PC-9 (cell line): ENCODE results near the gene C1orf74. TPM values are rescaled to one million over a fixed set of nuclear protein-coding genes. Genes with fewer than 3 reads are reported as not detected.
A peak's percentile ranks its signal among the peaks of the same experiment; 100 is the strongest.

Experiments used
- BruUV-seq: library from RNA; stranded (reverse); fragments of 400-500 nt; replicated peaks from 2 replicates; lab custom pipeline; 2021; lab: Mats Ljungman, UMichigan
- CTCF ChIA-PET: fragments of 300-600 bp; sonication (Branson Sonifier 250); formaldehyde crosslinking; loops from one replicate; lab custom pipeline; 2022; ENCODE audit warnings: antibody characterized with exemption; lab: Charles Lee
- POLR2A ChIA-PET: fragments of 300-600 bp; sonication (Branson Sonifier 250); formaldehyde crosslinking; loops from one replicate; lab custom pipeline; 2022; ENCODE audit warnings: antibody characterized with exemption; ENCODE audit not compliant: unreplicated experiment; lab: Charles Lee
- DNase-seq, 2 experiments: peaks; one replicate each; pipeline versions ENCODE4 v3.0.0 to v3.0.0-alpha.2; 2015 to 2022; ENCODE audit warnings: mixed read lengths in 1 of 2
- H2AFZ ChIP-seq: fragments of 200-600 bp; sonication (generic); 2 replicates; pipeline ENCODE4 v1.8.1; 2017; ENCODE audit warnings: antibody characterized with exemption
- H3F3A ChIP-seq: fragments of 200-600 bp; sonication (generic); 2 replicates; pipeline ENCODE4 v1.8.1; 2017; ENCODE audit warnings: antibody characterized with exemption, mild to moderate bottlenecking, low read depth; ENCODE audit not compliant: insufficient read depth
- H3K27ac ChIP-seq: fragments of 200-600 bp; sonication (generic); 2 replicates; pipeline ENCODE4 v1.6.1; 2016; ENCODE audit warnings: mixed run types
- H3K27me3 ChIP-seq: fragments of 200-600 bp; sonication (generic); 2 replicates; pipeline ENCODE4 v1.6.1; 2016; ENCODE audit warnings: low read depth, mixed run types; ENCODE audit not compliant: insufficient read depth
- H3K36me3 ChIP-seq: fragments of 200-600 bp; sonication (generic); 2 replicates; pipeline ENCODE4 v1.6.1; 2016; ENCODE audit warnings: low read depth, mixed run types
- H3K4me1 ChIP-seq: fragments of 200-600 bp; sonication (generic); replicated peaks from 2 replicates; pipeline ENCODE4 v1.6.1; 2016; ENCODE audit warnings: mixed run types; ENCODE audit not compliant: insufficient read depth
- H3K4me2 ChIP-seq: fragments of 200-600 bp; sonication (generic); 2 replicates; pipeline ENCODE4 v1.6.1; 2017; ENCODE audit warnings: mixed run types
- H3K4me3 ChIP-seq: fragments of 200-600 bp; sonication (generic); 2 replicates; pipeline ENCODE4 v1.6.1; 2016; ENCODE audit warnings: mixed run types
- H3K79me2 ChIP-seq: fragments of 200-600 bp; sonication (generic); 2 replicates; pipeline ENCODE4 v1.6.1; 2017; ENCODE audit warnings: low read depth, mixed run types
- H3K9me2 ChIP-seq: fragments of 200-600 bp; sonication (generic); 2 replicates; pipeline ENCODE4 v1.8.1; 2017; ENCODE audit warnings: mild to moderate bottlenecking; ENCODE audit not compliant: insufficient read depth
- H3K9me3 ChIP-seq: fragments of 200-600 bp; sonication (generic); 2 replicates; pipeline ENCODE4 v1.8.1; 2016; ENCODE audit warnings: low read depth; ENCODE audit not compliant: insufficient read depth
- H4K20me1 ChIP-seq: fragments of 200-600 bp; sonication (generic); 2 replicates; pipeline ENCODE4 v1.8.1; 2017; ENCODE audit not compliant: insufficient read depth
- CTCF ChIP-seq: fragments of 200-600 bp; sonication (generic); conservative IDR thresholded peaks from 2 replicates; pipeline ENCODE4 v1.6.1; 2017; ENCODE audit warnings: mixed run types, antibody characterized with exemption, mild to moderate bottlenecking, moderate library complexity
- EZH2 ChIP-seq: fragments of 200-600 bp; sonication (generic); IDR thresholded peaks from 2 replicates; pipeline ENCODE4 v1.8.0; 2017; ENCODE audit warnings: antibody characterized with exemption, low read depth
- intact Hi-C: fragments of 100-400 bp; cut with micrococcal nuclease; formaldehyde crosslinking; loops from one replicate; pipeline ENCODE4 v1.10.0; 2022; ENCODE audit not compliant: unreplicated experiment
- total RNA-seq: library from RNA; stranded (reverse); gene quantifications from 2 replicates; pipeline ENCODE4 v1.2.3, GENCODE V29; 2021

C1orf74 gene
- total RNA-seq, 1 experiment from 2014 or later, result 5.0 TPM

DNA sequence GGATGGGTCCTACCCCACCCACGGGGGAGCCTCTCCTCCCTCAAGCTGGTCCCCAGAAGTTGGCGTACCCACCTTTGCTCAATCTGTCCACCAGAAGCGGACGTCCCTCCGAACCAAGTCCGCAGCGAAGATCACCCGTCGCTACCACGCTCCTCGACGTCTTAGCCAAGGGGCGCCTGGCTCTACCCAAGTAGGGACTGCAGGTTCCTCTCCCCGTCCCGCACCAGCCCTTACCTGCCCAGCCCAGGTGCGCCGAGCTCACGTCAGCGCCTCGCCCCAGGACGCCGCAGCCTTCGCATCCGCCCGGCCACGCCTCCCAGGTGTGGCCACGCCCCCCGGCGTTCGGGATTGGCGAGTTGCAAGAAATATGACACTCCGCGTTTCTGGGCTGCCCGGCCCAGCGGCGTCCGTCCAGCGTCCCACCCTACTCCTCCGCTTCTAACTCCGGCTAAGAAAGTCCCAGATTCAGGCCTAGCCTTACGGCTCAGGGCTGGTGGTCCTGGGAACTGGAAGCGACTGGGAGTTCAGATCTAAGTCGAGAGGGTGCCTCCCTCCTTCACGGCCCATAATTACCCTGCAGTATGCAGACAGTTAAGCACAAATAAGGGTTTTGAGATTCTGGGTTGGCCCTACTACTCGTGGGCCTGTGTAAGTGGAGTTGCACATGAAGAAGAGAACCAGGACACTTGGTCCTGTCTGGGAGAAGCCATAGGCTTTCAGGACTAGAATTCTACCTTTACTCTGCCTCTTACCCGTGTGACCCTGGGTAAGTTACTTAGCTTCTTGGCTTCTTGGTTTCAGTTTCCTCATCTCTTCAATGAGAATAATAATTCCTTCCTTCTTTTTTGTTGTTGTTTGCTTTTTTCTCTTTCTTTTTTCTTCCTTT, 21.8 kb upstream of the C1orf74 start, which contains the start of gene IRF6:
IRF6 (minus strand) TSS at position 268 of the 886 bp plus-strand sequence. CDS start 4,729 bp downstream, outside the sequence.
- Histone ChIP-seq H4K20me1 (no peaks in the 10 kb centered on the region; the same call in 1 of the 2 replicates), H3K27ac (peak within 1 kb of the TSS; percentile 80), H3F3A (peaks cover 20% of the 10 kb centered on the region; the same call in 1 of the 2 replicates), H3K4me1 (peaks cover 41% of the 10 kb centered on the region), H3K36me3 (no peaks in the 10 kb centered on the region), H2AFZ (peak within 1 kb of the TSS; percentile 90), H3K4me2 (peak within 1 kb of the TSS; percentile 82), H3K79me2 (peaks cover 38% of the 10 kb centered on the region), H3K9me2 (no peaks in the 10 kb centered on the region), H3K27me3 (no peaks in the 10 kb centered on the region), H3K9me3 (no peaks in the 10 kb centered on the region), H3K4me3 (peak within 1 kb of the TSS; percentile 78)
- TF ChIP-seq EZH2 (no peak), CTCF (no peak)
- POLR2A ChIA-PET, result interaction anchor here (0.6 to 1.0 kb wide), 11 partner anchors 14 to 201 kb away, joined by 3 to 40 read pairs (median 5); partner anchors contain the start of genes C1orf74 and LAMB3
- intact Hi-C loops, result loop anchor here (1.0 to 2.0 kb wide), 2 partner anchors 21 to 22 kb away; partner anchors contain the start of genes C1orf74 and UTP25
- peak; percentile 89 to 96 for DNase-seq
- CTCF ChIA-PET, result interaction anchor here (0.6 to 2.2 kb wide), 4 partner anchors 16 to 263 kb away, joined by 4 to 11 read pairs (median 7); no protein-coding TSS in a partner anchor
- TSS peak; percentile 67 for BruUV-seq

DNA sequence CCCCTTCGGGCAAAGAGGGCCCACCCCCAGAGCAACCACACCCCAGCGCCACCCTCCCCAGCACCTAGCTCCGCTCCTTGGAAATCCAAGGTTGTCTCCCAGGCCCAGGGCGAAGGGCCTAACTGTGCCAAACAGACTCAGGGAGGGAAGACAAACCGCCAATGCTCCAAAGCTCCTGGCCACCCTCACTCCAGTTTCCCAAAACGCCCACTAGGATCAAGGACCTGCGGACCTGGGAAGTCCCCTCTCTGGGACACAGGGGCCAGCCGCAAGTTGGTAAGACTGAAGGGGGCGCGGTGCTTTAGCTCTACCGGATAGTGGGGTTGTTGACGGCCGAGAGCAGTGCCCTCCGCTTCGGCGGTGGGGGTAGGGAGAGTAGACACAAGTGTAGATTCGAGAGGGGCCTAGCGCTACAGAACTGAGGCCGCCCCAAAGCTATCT, 21.0 kb upstream of the C1orf74 start:
- H3K4me1 ChIP-seq, result peaks cover 41% of the 10 kb centered on the region
- H3K36me3 ChIP-seq, result no peaks in the 10 kb centered on the region
- ChIA-PET POLR2A (interaction anchor here (0.5 to 1.0 kb wide), 10 partner anchors 17 to 268 kb away, joined by 3 to 40 read pairs (median 6); partner anchors contain the start of genes C1orf74 and LAMB3), CTCF (interaction anchor here (0.6 to 2.2 kb wide), 2 partner anchors 18 to 59 kb away, joined by 6 to 11 read pairs; no protein-coding TSS in a partner anchor)
- H2AFZ ChIP-seq, result peak overlapping the region; percentile 90
- peaks cover 20% of the 10 kb centered on the region; the same call in 1 of the 2 replicates for H3F3A ChIP-seq
- no peak for TF ChIP-seq CTCF
- TF ChIP-seq EZH2, result no peak
- H3K27me3 ChIP-seq, result no peaks in the 10 kb centered on the region
- peak in 1 of 2 experiments; percentile 21 for DNase-seq
- H3K4me3 ChIP-seq, result peak overlapping the region; percentile 78
- peak overlapping the region; percentile 82 for H3K4me2 ChIP-seq
- H3K9me3 ChIP-seq, result no peaks in the 10 kb centered on the region
- TSS peak; percentile 42 for BruUV-seq
- H3K27ac ChIP-seq, result no peak overlapping the region; the same call in 1 of the 2 replicates
- intact Hi-C loops, result no loop called here
- no peaks in the 10 kb centered on the region; the same call in 1 of the 2 replicates for H4K20me1 ChIP-seq
- H3K79me2 ChIP-seq, result peaks cover 38% of the 10 kb centered on the region
- H3K9me2 ChIP-seq, result no peaks in the 10 kb centered on the region

GRCh38 chr1:209803568-209803967, 19.2 kb upstream of the C1orf74 start:
- peaks cover 19% of the 10 kb centered on the region; the same call in 1 of the 2 replicates for H3F3A ChIP-seq
- H3K27me3 ChIP-seq, result no peaks in the 10 kb centered on the region
- H2AFZ ChIP-seq, result no peak overlapping the region
- H3K4me2 ChIP-seq, result 0 out of 2 replicates have a peak overlapping the region, but pooled peaks have one; percentile 82
- TF ChIP-seq CTCF, result no peak
- TF ChIP-seq EZH2, result no peak
- no peaks in the 10 kb centered on the region; the same call in 1 of the 2 replicates for H4K20me1 ChIP-seq
- H3K9me3 ChIP-seq, result no peaks in the 10 kb centered on the region
- no peak overlapping the region for H3K4me3 ChIP-seq
- no peaks in the 10 kb centered on the region for H3K9me2 ChIP-seq
- CTCF ChIA-PET, result interaction anchor here (0.5 kb wide), 1 partner anchor 71 kb away, joined by 3 read pairs; no protein-coding TSS in a partner anchor
- no peak overlapping the region for H3K27ac ChIP-seq
- no peaks in the 10 kb centered on the region; the same call in 1 of the 2 replicates for H3K36me3 ChIP-seq
- peaks cover 40% of the 10 kb centered on the region for H3K4me1 ChIP-seq
- H3K79me2 ChIP-seq, result peaks cover 38% of the 10 kb centered on the region
- DNase-seq, result no peak
- intact Hi-C loops, result loop anchor here (5.0 kb wide), 1 partner anchor 39 kb away; no protein-coding TSS in a partner anchor
- POLR2A ChIA-PET, result no interaction called here
- no TSS peak for BruUV-seq
